HG03442 (cell line): ENCODE data around the gene CCSER2.
"Not testable (repeated sequence)": the region's sequence is repeated elsewhere in the genome, so short reads cannot be mapped to it uniquely, and the experiment has no call there.

ENCODE experiments used
- ATAC-seq: cut with Tn5 transposase; IDR thresholded peaks from one replicate; pipeline ENCODE4 v1.9.1; 2021; ENCODE audit warnings: mild to moderate bottlenecking, moderate library complexity; ENCODE audit not compliant: unreplicated experiment

Gene CCSER2

DNA sequence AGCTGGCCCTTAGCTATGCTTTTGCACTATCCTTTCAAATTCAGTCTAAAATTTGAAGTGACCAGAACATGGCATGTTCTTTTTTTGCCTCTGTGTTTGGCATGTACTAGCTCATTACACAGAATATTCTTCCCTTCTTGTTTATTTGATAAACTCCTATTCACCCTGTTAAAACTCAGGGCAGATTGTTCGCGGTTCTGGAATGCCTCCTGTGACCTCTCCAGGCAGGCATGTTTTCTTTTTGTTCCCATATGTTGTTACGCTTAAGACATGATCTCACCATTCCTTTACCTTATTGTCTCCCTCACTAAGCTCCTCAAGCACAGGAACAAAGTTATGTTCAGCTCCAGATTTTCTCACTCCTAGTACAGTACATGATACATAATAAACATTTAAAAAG, 181.7 kb downstream of the CCSER2 start:
- no peak for ATAC-seq

DNA sequence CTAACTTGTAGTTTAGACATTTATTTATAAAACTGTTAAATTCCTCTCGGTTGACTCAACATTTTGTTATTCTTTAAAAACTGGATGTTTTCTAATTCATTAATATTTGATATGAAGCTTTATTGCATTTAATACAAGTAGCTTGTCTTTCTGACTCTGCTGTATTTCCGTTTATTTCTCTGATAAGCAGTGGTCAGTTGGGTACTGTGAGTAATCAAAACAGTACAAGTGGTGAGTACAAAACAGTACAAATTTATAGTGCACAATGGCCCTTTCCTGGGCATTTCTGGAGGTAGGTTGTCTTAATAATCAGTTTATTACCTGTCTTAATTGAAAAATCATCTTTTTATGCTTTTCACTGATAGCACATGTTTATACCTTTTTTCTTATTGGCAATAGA, 182.7 kb downstream of the CCSER2 start:
- no peak for ATAC-seq

DNA sequence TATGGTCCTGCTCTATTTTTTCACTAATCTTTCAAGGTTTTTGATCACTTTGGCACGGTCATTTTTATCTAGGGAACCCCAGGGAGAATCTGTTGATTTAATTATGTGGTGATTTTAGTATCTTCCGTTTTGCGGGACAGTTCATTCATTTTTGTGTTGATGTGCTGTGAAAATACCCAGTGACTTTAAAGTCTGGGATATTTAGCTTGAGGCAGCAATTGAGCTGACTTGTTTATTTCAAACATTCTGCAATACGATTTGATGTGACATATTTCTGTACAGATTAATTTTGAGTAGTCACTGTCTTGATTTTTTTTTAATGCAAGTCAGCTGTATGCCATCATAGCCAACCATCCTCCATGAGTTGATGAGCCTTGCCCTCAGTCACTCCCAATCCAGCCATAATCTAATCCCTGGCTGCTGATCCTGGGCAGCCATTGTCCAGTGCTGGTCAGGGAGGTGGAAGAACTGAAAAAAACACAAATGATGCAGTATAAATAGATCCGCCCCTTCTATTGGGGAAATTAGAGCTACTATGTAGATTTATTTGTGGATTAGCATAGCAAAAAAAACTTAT, 183.4 kb downstream of the CCSER2 start:
- ATAC-seq = no peak

DNA sequence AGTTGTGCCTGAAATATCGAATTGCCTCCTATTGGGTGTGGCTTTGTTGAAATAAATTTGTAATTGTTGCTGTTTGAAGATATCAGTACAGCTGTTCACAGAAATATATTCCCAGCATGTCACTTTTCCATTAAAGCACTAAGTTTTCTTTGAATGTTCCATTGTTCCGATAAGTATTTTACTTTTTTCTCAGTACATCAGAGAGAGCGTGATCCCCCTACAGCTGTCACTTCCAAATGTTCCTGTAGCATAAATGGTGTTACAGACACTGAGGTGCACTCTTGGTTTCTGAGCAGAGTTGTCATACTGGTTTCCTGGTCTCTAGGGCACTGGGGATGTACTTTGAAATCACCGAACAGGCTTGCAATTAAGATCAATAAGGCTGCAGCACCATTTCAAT, 189.2 kb downstream of the CCSER2 start:
- ATAC-seq = no peak

DNA sequence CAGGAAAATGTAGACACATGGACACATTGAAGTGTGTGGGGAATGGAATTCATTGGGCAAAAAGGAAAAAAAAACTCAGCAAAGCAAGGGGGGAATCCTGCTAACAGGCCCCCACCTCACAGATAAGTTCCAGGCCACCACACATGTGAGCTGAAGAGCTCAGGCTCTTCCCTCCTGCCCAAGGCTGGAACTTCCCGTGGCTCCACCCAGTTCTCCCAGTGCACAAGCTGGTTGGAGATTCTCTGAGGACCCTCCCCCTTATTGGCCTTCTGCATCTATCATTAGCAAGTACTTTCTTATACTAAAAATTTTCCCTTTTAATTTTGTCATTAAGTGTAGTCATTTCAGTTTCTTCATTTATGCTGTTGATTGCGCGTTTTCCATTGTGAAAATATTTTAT, 190.8 kb downstream of the CCSER2 start:
- ATAC-seq = no peak

DNA sequence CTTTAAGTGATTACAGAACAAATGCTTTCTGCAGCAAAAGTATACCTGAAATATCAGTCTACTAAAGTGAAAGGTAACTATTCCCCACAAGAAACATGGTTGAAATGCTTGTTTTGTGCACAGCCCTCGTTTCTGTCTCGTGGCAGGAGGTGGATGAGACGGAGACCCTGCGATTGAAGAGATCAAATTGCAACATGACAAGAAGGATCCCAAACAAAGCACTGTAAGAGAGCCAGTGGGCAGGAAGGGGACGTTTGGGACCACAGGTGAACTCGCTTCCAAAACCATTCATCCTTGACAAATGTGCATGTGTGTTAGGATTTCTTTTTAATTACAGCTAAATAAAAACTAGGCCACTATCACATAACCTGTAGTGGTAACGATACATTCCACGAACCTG, 192.6 kb downstream of the CCSER2 start:
- ATAC-seq = no peak

DNA sequence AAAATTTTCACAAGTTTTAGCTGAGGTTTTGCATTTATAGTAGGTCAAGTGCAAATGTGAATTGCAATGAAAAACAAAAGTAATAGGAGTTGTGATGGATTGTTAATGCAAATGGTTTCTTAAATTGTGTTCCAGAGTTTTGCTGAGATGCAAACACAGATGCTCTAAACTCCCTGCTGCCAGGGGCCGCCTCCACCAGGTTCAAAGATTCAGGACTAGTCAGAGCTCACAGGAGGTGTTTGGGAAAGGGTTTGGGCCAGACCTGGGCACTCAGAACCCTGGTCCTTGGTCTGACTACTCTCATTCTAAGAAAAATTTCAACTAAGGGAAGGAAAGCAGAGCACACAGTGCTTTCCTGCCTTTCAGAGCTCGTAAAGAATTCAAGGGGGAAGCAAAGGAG, 193.1 kb downstream of the CCSER2 start:
- no peak for ATAC-seq

DNA sequence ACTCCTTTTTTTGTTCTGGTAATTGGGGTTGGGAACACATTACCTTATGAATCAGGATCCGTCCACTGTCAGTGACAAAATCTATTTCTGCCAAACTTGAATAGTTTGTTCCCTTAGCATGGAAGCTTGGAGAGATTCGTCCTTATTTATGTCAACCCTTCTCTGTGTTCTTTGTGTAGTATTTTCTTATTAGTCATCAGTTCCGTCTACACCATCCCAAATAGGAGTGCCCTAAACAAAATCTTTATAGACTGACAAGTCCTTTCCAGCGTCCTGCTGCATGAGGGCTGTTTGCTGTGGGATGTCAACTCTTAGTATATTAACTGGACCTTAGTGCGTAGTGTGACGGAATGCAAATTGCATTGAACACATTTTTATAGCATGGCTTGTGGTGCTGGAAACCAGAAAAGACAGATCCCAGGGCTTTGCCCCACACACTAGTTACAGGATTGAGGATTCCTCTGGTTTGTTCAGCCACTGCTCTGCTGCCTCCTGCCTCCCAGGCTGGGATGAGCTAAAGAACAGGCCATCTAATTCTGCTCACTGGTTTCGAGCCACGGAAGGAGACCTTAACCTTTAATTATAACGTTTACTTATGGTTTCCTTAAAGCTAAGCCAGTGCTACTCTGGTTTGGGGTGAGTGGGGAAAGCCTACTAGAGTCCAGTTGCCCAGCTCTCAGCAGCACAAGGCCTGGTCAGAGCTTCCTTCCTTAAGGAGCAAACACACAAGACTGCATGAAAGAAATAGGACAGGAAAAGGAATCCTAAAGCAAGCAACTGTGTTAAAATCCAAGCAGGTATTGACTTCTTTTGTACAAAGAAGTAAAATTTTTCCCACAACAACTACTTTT, 194.4 kb downstream of the CCSER2 start:
- no peak for ATAC-seq

DNA sequence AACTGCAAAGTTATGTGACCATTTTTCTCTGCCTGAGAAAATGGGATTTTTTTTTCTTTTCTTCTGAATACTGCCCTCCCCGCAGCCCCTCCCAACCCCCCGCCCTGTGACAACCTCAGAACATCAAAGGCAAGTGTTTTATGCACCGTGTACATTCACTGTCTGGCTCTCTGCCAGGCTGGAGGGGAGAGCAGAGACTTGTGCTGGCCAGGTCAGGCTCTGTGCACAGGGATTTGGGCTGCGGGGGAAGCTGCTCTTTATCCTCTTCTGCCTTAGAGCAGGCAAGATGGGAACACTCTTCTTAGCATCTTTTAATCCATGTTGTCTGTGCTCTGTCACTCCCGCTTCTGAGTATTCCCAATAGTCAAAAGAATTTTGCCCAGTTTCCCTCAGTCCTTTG, 195.1 kb downstream of the CCSER2 start:
- ATAC-seq = no peak

DNA sequence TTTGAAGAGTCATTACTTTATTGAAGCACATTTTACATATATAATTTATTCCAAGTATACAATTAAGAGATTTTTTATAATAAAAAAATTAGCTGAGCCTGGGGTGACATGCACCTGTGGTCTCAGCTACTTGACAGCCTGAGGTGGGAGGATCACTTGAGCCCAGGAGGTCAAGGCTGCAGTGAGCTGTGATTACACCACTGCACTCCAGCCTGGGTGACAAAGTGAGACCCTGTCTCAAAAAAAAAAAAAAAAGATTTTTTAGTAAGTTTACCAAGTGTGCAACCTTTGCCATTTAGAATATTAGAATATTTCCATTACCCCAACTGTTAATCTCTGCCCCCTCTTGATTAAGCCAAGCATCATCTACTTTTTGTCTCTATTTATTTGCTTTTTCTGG, 196.0 kb downstream of the CCSER2 start:
- ATAC-seq = no peak

DNA sequence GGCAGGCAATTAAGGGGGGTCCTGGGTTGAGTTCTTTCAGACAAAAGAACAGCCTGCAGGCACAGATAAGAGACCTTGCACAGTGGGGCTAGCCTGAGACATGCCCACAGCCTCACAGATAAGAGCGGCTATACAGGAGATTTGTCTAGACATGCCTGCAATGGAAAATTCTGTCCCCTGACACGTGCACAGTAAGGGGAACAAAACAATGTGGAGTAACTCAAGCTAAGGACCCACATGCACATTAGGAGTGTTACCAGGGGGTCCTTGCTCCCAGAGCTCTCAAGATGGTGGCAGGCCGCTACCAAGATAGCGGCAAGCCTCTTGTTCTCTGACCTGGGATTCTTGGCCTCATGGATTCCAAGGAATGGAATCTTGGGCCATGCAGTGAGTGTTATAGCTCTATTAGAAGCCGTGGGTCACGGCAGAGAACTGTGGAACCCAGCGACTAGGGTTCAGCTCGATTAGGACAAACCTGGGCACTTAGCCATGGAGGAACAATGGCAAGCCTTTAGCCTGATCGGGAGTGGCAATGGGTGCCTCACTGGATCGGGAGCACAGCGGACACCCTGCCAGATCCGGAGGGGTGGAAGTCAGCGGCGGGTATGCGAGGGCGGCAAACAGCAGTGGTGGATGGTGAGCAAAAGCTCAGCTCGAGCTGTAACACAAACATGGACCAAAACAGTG, 196.9 kb downstream of the CCSER2 start:
- no peak for ATAC-seq

DNA sequence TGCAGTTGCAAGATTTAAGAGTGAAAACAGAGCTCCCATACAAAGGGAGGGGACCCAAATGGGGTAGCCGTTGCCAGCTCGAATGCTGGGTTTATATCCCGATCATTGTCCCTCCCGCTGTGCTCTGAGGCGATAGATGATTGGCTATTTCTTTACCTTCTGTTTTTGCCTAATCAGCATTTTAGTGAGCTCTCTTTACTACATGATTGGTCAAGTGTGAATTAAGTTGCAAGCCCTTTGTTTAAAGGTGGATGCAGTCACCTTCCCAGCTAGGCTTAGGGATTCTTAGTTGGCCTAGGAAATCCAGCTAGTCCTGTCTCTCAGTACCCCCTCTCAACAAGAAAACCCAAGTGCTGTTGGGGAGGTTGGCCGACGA, 197.4 kb downstream of the CCSER2 start:
- not testable (repeated sequence) for ATAC-seq

DNA sequence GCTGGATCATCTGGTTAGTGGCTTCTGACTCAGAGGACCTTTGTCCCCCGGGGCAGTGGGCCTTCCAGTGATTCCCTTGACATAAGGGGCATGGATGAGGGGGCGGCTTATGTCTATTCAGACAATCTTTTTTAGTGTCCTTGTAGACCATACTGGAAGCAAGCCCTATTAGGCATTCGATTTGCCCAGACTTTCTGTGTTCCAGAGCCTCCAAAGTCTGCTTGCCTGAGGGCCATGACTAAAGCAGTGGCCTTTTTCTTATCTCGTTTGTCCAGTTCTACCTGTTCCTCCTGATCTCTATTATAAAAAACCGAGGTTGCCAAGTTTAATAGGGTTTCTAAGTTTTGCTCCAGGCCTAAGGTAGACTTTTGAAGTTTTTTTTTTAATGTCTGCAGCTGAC, 199.0 kb downstream of the CCSER2 start:
- ATAC-seq = not testable (repeated sequence)

DNA sequence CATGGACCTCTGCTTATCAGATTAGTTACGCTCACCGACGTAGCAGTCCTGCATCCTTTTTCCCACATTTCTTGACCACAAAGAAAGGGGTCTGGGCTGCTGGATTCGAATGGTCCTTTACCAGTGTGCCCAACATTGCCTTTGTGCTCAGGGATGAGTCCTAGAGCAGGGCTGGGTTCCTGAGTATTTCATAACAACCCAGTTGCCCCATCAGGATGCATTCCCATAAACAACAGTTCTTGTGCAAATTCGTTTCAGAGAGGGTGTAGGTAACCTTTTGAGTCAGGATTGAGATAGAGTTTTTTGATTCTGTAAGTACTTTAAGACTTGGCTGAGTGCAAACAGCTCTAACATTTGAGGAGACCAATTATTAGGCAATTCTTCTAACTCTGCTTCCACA, 200.1 kb downstream of the CCSER2 start:
- not testable (repeated sequence) for ATAC-seq

DNA sequence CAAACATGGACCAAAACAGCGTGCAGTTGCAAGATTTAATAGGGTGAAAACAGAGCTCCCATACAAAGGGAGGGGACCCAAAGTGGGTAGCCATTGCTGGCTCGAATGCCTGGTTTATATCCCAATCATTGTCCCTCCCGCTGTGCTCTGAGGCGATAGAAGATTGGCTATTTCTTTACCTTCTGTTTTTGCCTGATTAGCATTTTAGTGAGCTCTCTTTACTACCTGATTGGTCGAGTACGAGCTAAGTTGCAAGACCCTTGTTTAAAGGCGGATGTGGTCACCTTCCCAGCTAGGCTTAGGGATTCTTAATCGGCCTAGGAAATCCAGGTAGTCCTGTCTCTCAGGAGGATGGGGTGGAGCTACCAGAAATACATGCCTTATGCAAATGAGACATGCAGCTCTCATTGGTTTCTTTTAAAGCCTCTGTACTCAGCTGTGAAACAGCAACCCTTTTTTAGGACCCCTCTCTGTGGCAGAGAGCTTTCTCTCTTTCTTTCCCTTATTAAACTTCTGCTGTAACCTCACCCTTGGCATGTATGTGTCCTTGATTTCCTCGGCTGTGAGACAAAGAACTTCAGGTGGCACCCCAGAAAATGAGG, 202.4 kb downstream of the CCSER2 start:
- no peak for ATAC-seq

DNA sequence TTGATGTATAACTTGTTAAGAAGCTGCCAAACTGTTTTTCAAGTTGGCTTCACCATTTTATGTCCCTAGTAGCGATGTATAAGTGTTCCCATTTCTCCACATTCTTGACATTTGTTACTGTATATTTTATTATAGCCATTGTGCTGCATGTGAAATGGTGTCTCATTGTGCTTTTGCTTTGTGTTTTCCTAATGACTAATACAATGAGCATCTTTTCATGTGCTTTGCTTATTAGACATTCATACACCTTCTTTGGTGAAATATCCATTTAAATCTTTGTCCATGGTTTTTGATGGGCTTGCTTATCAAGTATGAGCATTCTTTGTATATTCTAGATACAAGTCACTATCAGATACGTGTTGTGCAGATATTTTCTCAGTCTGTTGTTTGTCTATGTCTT, 203.0 kb downstream of the CCSER2 start:
- no peak for ATAC-seq

DNA sequence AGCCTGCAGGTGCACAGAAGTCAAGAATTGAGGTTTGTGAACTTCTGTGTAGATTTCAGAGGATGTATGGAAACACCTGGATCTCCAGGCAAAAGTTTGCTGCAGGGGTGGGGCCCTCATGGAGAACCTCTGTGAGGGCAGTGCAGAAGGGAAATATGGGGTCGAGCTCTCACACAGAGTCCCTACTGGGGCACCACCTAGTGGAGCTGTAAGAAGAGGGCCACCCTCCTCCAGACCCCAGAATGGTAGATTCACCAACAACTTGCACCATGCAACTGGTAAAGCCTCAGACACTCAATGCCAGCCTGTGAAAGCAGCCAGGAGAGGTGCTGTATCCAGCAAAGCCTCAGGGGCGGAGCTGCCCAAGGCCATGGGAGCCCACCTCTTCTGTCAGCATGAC, 205.8 kb downstream of the CCSER2 start:
- no peak for ATAC-seq

DNA sequence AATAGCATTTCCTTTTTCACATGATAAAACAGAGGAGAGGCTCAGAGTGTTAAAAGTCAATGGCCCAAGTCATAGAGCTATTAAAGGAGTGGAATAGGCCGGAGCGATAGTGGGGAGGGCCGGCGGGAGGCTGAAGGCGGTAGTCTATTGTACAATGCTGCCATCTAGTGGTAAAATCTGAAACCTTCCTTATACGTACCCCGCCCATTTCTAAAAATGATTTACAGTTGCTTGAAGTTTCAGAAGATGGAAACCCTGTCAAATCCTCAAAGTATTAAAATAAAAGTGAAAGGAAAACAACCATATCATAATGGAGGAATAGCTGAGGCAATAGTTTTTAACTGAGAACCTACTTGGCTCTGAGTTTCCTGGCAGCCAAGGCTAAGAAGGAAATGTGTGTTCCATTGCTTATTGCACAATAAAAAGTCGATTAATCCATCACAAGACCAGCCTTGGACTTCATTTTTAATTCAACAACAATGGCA, 209.1 kb downstream of the CCSER2 start:
- peak; percentile 74 for ATAC-seq

DNA sequence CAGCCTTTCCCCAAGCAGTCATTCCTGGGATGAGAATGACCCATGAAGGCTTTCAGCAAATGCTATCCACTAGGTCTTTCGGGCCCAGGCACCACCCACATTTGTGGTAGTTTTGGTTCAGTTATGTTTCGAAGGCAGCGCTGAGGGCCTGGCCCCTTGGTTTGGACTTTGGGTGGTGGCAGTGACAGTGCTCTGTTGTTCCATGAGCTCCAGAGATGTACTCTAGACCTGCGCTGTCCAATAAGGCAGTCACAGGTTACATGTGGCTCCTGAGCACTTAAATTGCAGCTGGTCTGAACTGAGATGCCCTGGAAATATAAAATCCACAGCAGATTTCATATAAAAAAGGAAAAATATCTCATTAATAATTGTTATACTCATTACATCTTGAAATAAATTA, 209.6 kb downstream of the CCSER2 start:
- ATAC-seq = no peak

DNA sequence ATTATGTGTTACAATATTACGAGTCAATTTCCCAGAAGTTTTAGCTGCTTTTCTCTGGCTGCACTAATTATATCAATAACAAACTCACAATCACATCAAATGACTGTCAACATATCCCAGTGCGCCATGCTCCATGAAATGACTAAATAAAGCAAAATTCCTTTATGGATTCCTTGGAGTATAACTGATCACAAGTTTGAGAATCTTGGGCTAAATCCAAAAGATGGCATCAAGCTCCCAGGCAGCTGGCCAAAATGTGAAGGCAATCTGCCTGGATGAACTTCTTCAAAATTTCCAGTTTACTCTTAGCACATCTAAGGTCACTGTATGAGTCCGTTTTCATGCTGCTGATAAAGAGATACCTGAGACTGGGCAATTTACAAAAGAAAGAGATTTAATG, 210.8 kb downstream of the CCSER2 start:
- ATAC-seq = no peak

DNA sequence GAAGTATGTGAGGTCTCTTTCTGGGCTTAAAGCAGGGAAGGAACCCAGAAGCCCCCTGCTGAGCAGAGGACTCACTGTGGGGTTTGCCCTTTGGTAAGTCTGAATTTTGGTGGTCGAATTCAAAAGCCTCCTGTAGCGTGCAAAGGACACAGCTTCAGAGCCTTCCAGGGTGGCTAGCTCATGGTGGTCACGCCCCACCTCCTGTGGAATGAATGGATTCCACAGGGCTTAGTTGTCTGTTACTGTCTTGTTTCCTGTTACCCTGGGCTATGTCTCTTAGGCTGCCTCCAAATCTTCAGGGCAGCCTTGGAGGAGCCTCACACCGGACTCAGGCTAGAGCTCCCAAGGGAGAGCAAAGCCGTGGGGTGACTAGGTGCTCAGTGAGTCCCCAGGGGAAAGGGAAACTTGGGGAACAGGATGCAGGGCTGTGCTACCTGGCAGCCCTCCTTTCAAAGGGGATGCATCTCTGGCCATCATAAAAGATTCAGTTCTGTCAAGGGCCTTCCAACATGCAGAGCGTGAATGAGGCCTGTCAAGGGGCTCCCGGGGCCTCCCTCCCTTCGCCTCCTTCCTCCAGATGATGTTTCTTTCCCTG, 211.7 kb downstream of the CCSER2 start:
- ATAC-seq = peak; percentile 5
